Keratinocyte (primary cell): ENCODE data around the gene TMEM125. TPM values are rescaled to one million over a fixed set of nuclear protein-coding genes. Genes with fewer than 3 reads are reported as not detected.

Source experiments
- DNase-seq: peaks from one replicate; pipeline ENCODE4 v3.0.0-alpha.2; 2011; ENCODE audit warnings: low read depth, missing footprints, low spot score
- FAIRE-seq: peaks from 2 replicates; lab custom pipeline; 2011; peaks lifted over from hg19 to GRCh38; lab: Jason Lieb, UNC
- H2AFZ ChIP-seq: 2 replicates; pipeline ENCODE4 v1.6.0; 2012; ENCODE audit warnings: low read length, control low read depth, inconsistent platforms; ENCODE audit not compliant: control insufficient read depth
- H3K27ac ChIP-seq: 2 replicates; pipeline ENCODE4 v1.5.1; 2011; ENCODE audit warnings: low read length; ENCODE audit not compliant: control insufficient read depth, insufficient read depth
- H3K27me3 ChIP-seq: 3 replicates; pipeline ENCODE4 v1.6.0; 2011; ENCODE audit warnings: low read length; ENCODE audit not compliant: control insufficient read depth, insufficient read depth; ENCODE audit errors: extremely low read depth
- H3K36me3 ChIP-seq, 2 experiments: 2 replicates in 1 of 2; 3 replicates in 1 of 2; pipeline ENCODE4 v1.5.1; 2011; ENCODE audit warnings: low read length in 2 of 2, mild to moderate bottlenecking in 1 of 2; ENCODE audit not compliant: control insufficient read depth in 2 of 2, insufficient read depth in 2 of 2; ENCODE audit errors: extremely low read depth in 1 of 2
- H3K4me1 ChIP-seq: 3 replicates; pipeline ENCODE4 v1.5.1; 2011; ENCODE audit warnings: low read length; ENCODE audit not compliant: control insufficient read depth, insufficient read depth; ENCODE audit errors: extremely low read depth
- H3K4me2 ChIP-seq: 3 replicates; pipeline ENCODE4 v1.6.0; 2011; ENCODE audit warnings: low read depth, low read length; ENCODE audit not compliant: control insufficient read depth, insufficient read depth; ENCODE audit errors: extremely low read depth
- H3K4me3 ChIP-seq, 3 experiments: fragments of 200-600 bp in 1 of 3; sonication (generic) in 1 of 3; 2 replicates in 2 of 3; 3 replicates in 1 of 3; pipeline ENCODE4 v1.5.1; 2011 to 2016; ENCODE audit warnings: low read length in 3 of 3, mild to moderate bottlenecking in 3 of 3, control low read depth in 2 of 3, inconsistent platforms in 1 of 3, low read depth in 1 of 3, mixed read lengths in 1 of 3, mixed run types in 1 of 3, moderate library complexity in 1 of 3; ENCODE audit not compliant: control insufficient read depth in 2 of 3, insufficient read depth in 2 of 3; ENCODE audit errors: extremely low read depth in 1 of 3
- H3K79me2 ChIP-seq: 2 replicates; pipeline ENCODE4 v1.6.0; 2012; ENCODE audit warnings: low read length; ENCODE audit not compliant: control insufficient read depth, insufficient read depth
- H3K9ac ChIP-seq: 3 replicates; pipeline ENCODE4 v1.6.0; 2011; ENCODE audit warnings: low read length; ENCODE audit not compliant: control insufficient read depth, insufficient read depth; ENCODE audit errors: extremely low read depth
- H3K9me1 ChIP-seq: 3 replicates; pipeline ENCODE4 v1.6.0; 2011; ENCODE audit warnings: low read length; ENCODE audit not compliant: control insufficient read depth, insufficient read depth; ENCODE audit errors: extremely low read depth
- H3K9me3 ChIP-seq: 2 replicates; pipeline ENCODE4 v1.5.1; 2012; ENCODE audit warnings: low read depth, low read length; ENCODE audit not compliant: control insufficient read depth
- H4K20me1 ChIP-seq: 3 replicates; pipeline ENCODE4 v1.6.0; 2011; ENCODE audit warnings: low read length; ENCODE audit not compliant: control insufficient read depth, insufficient read depth; ENCODE audit errors: extremely low read depth
- CTCF ChIP-seq, 3 experiments: IDR thresholded peaks in 1 of 3; conservative IDR thresholded peaks in 1 of 3; optimal IDR thresholded peaks in 1 of 3; 2 replicates in 2 of 3; 3 replicates in 1 of 3; pipeline versions ENCODE3 to v1.5.1; 2011; ENCODE audit warnings: low read length in 3 of 3, mild to moderate bottlenecking in 3 of 3, moderate library complexity in 2 of 3, control low read depth in 1 of 3, inconsistent platforms in 1 of 3; ENCODE audit not compliant: insufficient read depth in 2 of 3; ENCODE audit errors: extremely low read depth in 1 of 3
- EZH2 ChIP-seq: IDR thresholded peaks from one replicate; pipeline ENCODE4 v1.6.1; 2012; ENCODE audit warnings: inconsistent platforms, mild to moderate bottlenecking, low read length, moderate library complexity
- dilution Hi-C: fragments of 300-500 bp; cut with MboI; formaldehyde crosslinking; loops from one replicate; pipeline ENCODE4 v1.7.0; 2020; ENCODE audit warnings: low sequenced_read_pairs; ENCODE audit not compliant: extremely low pct_ligation_motif_present
- polyA plus RNA-seq, 5 experiments: library from polyadenylated mRNA; depleted of rRNA in 3 of 5; stranded (reverse) in 3 of 5; stranded (forward) in 1 of 5; unstranded in 1 of 5; fragments of >200 nt; gene quantifications; 1 replicate in 1 of 5; 2 replicates in 3 of 5; 3 replicates in 1 of 5; pipeline versions ENCODE4 v1.2.1 to v1.2.3, GENCODE V29; 2011 to 2012; ENCODE audit warnings: missing spikeins in 2 of 5, low read depth in 1 of 5, low replicate concordance in 1 of 5

Gene TMEM125
- polyA plus RNA-seq, 1 donor (not counting 4 experiments of a cell fraction or from before 2014, with no cell fraction given): 0.92 TPM

- Histone ChIP-seq H3K4me1 (peaks cover 11% of the 10 kb centered on the region), H4K20me1 (no peaks in the 10 kb centered on the region), H3K4me2 (no peak overlapping the region), H3K27me3 (no peaks in the 10 kb centered on the region), H3K36me3 (no peaks in the 10 kb centered on the region), H3K79me2 (no peaks in the 10 kb centered on the region), H3K4me3 (no peak overlapping the region), H3K9me3 (no peaks in the 10 kb centered on the region), H2AFZ (no peak overlapping the region), H3K9me1 (no peaks in the 10 kb centered on the region), H3K27ac (no peak overlapping the region), H3K9ac (no peak overlapping the region)
- dilution Hi-C loops: no loop called here
- no peak for FAIRE-seq
- DNase-seq: no peak
- TF ChIP-seq CTCF (optimal IDR thresholded peaks at IDR 0.05 in 1 of 3, IDR thresholded peaks at IDR 0.05 in 1 of 3, conservative IDR thresholded peaks at IDR 0.05 in 1 of 3; ENCODE audit: extremely low read depth in 1 of 3, insufficient read depth in 2 of 3, low read length in 3 of 3): no peak
- no peak for TF ChIP-seq EZH2
Observed at GRCh38 chr1:43277116-43277876, 7.5 kb downstream of the TMEM125 start.

- TF ChIP-seq CTCF (optimal IDR thresholded peaks at IDR 0.05 in 1 of 3, IDR thresholded peaks at IDR 0.05 in 1 of 3, conservative IDR thresholded peaks at IDR 0.05 in 1 of 3; ENCODE audit: extremely low read depth in 1 of 3, insufficient read depth in 2 of 3, low read length in 3 of 3) (no peak), EZH2 (no peak)
- H3K27me3 ChIP-seq: no peaks in the 10 kb centered on the region
Observed at GRCh38 chr1:43279161-43279560, 9.4 kb downstream of the TMEM125 start.

More at GRCh38 chr1:43279161-43279560, 9.4 kb downstream of the TMEM125 start:
- H2AFZ ChIP-seq: no peak overlapping the region
- no peak for DNase-seq
- H3K9me1 ChIP-seq: no peaks in the 10 kb centered on the region
- H3K27ac ChIP-seq: no peak overlapping the region
- H3K79me2 ChIP-seq: no peaks in the 10 kb centered on the region
- dilution Hi-C loops: no loop called here
- no peak overlapping the region for H3K4me3 ChIP-seq
- no peaks in the 10 kb centered on the region for H4K20me1 ChIP-seq
- no peak overlapping the region for H3K9ac ChIP-seq
- H3K9me3 ChIP-seq: no peaks in the 10 kb centered on the region
- H3K4me2 ChIP-seq: no peak overlapping the region
- no peaks in the 10 kb centered on the region for H3K36me3 ChIP-seq
- FAIRE-seq: no peak
- H3K4me1 ChIP-seq: peaks cover 8% of the 10 kb centered on the region
